RWPE2 (cell line): ENCODE data around the gene PXDC1.

ENCODE experiments used
- ATAC-seq: fragments of 200-7000 bp; cut with Tn5 transposase; 3 replicates; pipeline ENCODE4 v1.9.1; 2021; ENCODE audit warnings: low read depth
- DNase-seq: peaks from one replicate; pipeline ENCODE4 v3.0.0-alpha.2; 2020; ENCODE audit warnings: low spot score
- H3K27ac ChIP-seq: fragments of 450-650 bp; 2 replicates; pipeline ENCODE4 v1.5.1; 2017; ENCODE audit warnings: mild to moderate bottlenecking; ENCODE audit not compliant: poor library complexity, severe bottlenecking
- H3K27me3 ChIP-seq: fragments of 250-450 bp; sonication (Bioruptor Pico); 2 replicates; pipeline ENCODE4 v1.5.1; 2021; ENCODE audit warnings: mild to moderate bottlenecking, moderate library complexity; ENCODE audit not compliant: insufficient read depth, poor library complexity, severe bottlenecking
- H3K36me3 ChIP-seq: fragments of 250-450 bp; sonication (Bioruptor Pico); 2 replicates; pipeline ENCODE4 v1.5.1; 2020; ENCODE audit warnings: low read depth, mild to moderate bottlenecking, moderate library complexity
- H3K4me1 ChIP-seq: fragments of 250-450 bp; sonication (Bioruptor Pico); 2 replicates; pipeline ENCODE4 v1.5.1; 2021; ENCODE audit warnings: mild to moderate bottlenecking, moderate library complexity; ENCODE audit not compliant: insufficient read depth, poor library complexity, severe bottlenecking
- H3K4me3 ChIP-seq: fragments of 250-450 bp; sonication (Bioruptor Pico); 2 replicates; pipeline ENCODE4 v1.5.1; 2021; ENCODE audit warnings: mild to moderate bottlenecking, moderate library complexity; ENCODE audit not compliant: severe bottlenecking
- H3K9me3 ChIP-seq: fragments of 250-450 bp; sonication (Bioruptor Pico); 2 replicates; pipeline ENCODE4 v1.5.1; 2021; ENCODE audit warnings: mild to moderate bottlenecking, moderate library complexity; ENCODE audit not compliant: severe bottlenecking
- TF ChIP-seq, protein P1 (sequence below): fragments of 450-650 bp; IDR thresholded peaks from one replicate; pipeline ENCODE4 v1.5.1; 2017; ENCODE audit warnings: mild to moderate bottlenecking, moderate library complexity; ENCODE audit not compliant: poor library complexity, severe bottlenecking

Gene PXDC1, protein sequence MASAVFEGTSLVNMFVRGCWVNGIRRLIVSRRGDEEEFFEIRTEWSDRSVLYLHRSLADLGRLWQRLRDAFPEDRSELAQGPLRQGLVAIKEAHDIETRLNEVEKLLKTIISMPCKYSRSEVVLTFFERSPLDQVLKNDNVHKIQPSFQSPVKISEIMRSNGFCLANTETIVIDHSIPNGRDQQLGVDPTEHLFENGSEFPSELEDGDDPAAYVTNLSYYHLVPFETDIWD

DNA sequence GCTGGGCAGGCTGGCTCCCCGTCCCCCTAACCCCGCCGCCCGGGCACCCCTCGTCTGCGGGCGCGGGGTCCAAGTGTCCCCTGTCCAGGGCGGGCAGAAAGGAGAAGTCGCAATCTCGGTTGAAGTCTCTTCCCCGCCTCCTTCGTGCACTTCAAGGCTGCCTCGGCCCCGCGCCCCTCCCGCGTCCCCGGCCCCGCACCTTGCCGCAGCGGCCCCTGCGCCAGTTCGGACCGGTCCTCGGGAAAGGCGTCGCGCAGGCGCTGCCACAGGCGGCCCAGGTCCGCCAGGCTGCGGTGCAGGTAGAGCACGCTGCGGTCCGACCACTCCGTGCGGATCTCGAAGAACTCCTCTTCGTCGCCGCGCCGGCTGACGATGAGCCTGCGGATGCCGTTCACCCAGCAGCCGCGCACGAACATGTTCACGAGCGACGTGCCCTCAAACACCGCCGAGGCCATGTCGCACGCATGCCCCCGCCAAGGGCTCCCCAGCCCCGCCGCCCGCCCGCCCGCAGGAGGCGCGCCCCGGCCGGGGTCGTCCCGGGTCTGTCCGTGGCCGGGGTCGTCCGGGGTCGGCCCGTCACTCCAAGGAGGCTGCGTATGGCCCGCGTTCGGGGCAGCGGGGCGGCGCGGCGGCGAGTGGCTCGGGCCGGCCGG, at the start of gene PXDC1:
PXDC1 (minus strand) TSS at position 637 of the 653 bp plus-strand sequence; CDS start at position 455, 182 bp downstream.
- Histone ChIP-seq H3K36me3 (peaks cover 7% of the 10 kb centered on the region), H3K27ac (peak within 1 kb of the TSS; percentile 93), H3K27me3 (no peaks in the 10 kb centered on the region), H3K4me1 (peaks cover 15% of the 10 kb centered on the region), H3K9me3 (peaks cover 2% of the 10 kb centered on the region), H3K4me3 (peak within 1 kb of the TSS; percentile 87)
- TF ChIP-seq, protein P1, sequence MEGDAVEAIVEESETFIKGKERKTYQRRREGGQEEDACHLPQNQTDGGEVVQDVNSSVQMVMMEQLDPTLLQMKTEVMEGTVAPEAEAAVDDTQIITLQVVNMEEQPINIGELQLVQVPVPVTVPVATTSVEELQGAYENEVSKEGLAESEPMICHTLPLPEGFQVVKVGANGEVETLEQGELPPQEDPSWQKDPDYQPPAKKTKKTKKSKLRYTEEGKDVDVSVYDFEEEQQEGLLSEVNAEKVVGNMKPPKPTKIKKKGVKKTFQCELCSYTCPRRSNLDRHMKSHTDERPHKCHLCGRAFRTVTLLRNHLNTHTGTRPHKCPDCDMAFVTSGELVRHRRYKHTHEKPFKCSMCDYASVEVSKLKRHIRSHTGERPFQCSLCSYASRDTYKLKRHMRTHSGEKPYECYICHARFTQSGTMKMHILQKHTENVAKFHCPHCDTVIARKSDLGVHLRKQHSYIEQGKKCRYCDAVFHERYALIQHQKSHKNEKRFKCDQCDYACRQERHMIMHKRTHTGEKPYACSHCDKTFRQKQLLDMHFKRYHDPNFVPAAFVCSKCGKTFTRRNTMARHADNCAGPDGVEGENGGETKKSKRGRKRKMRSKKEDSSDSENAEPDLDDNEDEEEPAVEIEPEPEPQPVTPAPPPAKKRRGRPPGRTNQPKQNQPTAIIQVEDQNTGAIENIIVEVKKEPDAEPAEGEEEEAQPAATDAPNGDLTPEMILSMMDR, result no peak
- DNase-seq (no peak), ATAC-seq (no peak)

DNA sequence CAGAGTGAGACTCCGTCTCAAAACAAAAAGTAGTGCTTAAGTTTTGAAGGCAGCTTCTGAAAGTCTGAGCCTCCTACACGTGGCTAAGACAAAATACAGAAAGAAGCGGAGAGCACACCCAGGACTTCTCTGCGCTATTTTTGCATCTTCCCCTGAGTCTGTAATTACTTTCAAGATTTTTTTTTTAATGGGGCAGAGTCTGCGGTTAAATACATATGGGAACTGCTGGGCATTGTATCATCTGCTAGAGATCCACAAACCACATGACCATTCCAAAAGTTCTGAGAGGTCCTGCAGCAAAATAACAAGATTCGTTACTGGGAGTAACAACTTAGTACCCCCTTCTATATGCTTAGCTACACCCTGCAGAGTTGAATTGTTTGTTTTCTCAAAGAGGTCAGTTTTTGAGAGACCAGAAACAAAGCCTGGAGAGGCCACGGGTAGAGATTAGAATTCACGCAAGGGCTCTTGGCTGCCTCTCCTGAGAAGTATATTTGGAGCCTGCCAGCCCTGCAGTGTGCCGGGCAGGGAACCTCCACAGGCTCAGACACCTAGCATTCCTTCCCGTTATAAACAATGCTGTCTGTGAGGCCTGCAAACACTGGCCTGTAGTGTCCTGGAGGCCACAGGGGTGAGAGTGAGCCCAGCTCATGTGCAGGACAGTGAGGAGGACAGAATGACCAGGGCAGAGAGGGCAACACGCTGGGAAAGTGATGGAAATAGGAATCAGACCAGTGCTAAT, 49.5 kb upstream of the PXDC1 start:
- Histone ChIP-seq H3K9me3 (no peaks in the 10 kb centered on the region), H3K27me3 (no peaks in the 10 kb centered on the region), H3K27ac (no peak overlapping the region), H3K4me1 (peaks cover 52% of the 10 kb centered on the region), H3K4me3 (no peak overlapping the region), H3K36me3 (no peaks in the 10 kb centered on the region)
- TF ChIP-seq, protein P1, result no peak
- ATAC-seq (no peak), DNase-seq (no peak)

DNA sequence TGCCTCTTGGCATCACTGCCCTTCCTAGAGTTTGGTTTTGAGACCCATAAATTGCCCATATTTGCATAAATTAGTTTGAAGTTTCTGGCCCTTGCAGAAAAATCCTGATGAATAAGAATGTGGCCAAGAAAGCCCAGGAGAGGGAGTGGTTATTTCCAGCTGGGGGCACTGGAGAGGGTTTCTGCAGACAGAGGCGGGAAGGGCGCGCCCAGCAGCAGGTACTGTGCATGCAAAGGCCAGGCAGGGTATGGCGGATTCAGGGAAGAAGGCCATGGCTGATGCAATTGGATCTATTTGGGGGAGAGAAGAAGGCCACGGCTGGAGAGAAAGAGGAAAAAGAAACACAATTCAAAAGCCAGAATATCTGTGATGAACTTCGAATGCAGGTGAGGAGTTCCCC, 48.2 kb upstream of the PXDC1 start:
- peaks cover 41% of the 10 kb centered on the region for H3K4me1 ChIP-seq
- no peak for ATAC-seq

DNA sequence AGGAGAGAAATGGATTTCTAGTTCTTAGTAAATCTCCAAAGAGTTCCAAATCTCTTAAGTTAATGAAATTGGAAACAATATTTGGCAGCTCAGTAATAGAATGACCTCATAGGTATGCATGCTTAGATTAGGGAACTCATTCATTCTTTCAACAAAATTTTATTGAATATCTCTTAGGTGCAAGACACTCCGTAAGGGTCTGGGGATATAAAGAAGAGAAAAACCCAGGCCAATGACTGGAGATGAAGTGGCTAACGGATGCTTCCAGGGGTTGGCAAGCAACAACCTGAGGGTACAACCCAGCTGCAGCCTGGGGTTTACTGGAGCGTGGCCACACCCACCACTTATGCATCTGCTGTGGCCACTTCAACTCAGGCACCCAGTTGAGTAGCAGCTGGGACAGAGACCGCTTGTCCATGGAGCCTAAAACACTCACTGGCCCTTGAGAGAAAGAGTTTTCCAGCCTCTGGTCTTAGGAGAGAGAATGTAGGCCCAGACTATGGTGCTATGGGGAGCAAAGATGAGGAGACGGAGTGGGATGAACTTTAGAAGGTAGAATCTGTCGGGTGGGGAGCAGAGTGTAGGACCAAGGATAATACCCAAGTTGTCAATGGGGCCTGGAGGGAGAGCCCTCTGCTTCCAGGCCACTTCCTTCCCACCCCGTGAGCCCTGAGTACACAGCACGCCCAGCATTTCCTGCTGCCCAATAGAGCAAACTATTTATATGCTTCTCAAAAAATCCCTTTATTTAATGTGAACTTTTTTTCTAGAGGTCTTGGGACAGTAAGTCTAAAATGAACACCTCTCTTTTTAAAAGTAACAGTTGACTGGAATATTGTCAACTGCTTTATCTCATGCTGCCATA, 46.8 kb upstream of the PXDC1 start:
- no peaks in the 10 kb centered on the region for H3K9me3 ChIP-seq
- no peaks in the 10 kb centered on the region for H3K36me3 ChIP-seq
- H3K27me3 ChIP-seq, result no peaks in the 10 kb centered on the region
- ATAC-seq, result peak; percentile 7; the same call in 1 of the 3 replicates
- H3K27ac ChIP-seq, result peak overlapping the region; percentile 95
- H3K4me1 ChIP-seq, result peaks cover 32% of the 10 kb centered on the region
- no peak for DNase-seq
- TF ChIP-seq, protein P1, result no peak
- no peak overlapping the region for H3K4me3 ChIP-seq

More for the DNA sequence above, 48.2 kb upstream of the PXDC1 start:
- Histone ChIP-seq H3K4me3 (no peak overlapping the region), H3K36me3 (no peaks in the 10 kb centered on the region), H3K27me3 (no peaks in the 10 kb centered on the region), H3K9me3 (no peaks in the 10 kb centered on the region), H3K27ac (peak overlapping the region; percentile 95)
- DNase-seq, result no peak
- TF ChIP-seq, protein P1, result no peak
